ENCODE measurements around the gene ACYP2.

DNA sequence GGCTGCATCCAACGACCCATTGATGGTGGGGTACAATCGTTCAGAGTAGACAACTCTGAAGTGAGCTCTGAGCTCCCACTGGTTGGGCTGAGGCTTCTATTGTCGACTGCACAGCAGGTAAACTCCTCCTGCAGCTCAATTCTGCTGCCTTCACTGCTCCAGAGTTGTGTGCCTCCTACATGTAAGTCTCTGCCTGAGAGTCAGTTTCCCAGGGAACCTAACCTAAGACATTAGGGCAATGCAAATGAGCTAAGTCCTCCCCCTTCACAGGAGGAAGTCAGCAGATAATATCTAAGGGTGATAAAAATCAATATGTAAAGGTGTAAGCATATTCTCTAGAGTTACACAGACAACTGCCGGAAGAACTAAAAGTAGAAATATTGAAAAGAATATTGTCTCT, 22.5 kb upstream of the ACYP2 start:
- TF ChIP-seq CTCF (IDR thresholded peaks at IDR 0.05): no peak
- TF ChIP-seq POLR2A (IDR thresholded peaks at IDR 0.05): no peak
